SH-SY5Y (cell line): ENCODE measurements around the gene ZNF316.

Experiments
- GATA2 ChIP-seq: IDR thresholded peaks from 2 replicates; pipeline ENCODE4 v1.6.1; 2011; ENCODE audit warnings: mild to moderate bottlenecking, low read depth, low read length
- GATA3 ChIP-seq: IDR thresholded peaks from 2 replicates; pipeline ENCODE4 v1.6.1; 2011; ENCODE audit warnings: low read depth, mild to moderate bottlenecking, low read length, moderate library complexity

DNA sequence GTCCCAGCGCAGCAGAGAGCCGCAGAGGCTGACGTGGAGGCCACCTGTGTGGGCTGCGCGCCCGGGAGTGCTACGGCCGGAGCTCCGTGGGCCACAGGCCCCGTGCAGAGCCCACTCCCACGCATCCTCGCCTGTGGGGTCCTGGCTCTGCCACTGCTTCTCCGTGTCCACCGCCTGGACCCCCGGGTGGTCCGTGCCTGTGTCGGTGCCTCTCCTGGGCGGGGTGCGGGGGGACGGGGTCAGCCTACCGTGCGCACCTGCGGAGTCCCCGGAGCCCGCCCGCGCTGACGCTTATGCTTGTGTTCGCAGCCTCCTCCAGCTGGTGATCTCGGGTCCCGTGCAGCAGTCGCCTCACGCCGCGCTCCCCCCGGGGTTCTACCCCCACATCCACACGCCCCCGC lies 29.5 kb upstream of the ZNF316 start:
- no peak for TF ChIP-seq GATA2
- no peak for TF ChIP-seq GATA3
